Activated CD4-positive, alpha-beta T cell treated with anti-CD3 and anti-CD28 coated beads for 48 hours (primary cell): ENCODE results near the gene GRPEL2.
A peak's percentile ranks its signal among the peaks of the same experiment; 100 is the strongest.

Experiments
- DNase-seq: peaks from one replicate; pipeline ENCODE4 v3.0.0-alpha.2; 2020

The GRPEL2 gene

DNA sequence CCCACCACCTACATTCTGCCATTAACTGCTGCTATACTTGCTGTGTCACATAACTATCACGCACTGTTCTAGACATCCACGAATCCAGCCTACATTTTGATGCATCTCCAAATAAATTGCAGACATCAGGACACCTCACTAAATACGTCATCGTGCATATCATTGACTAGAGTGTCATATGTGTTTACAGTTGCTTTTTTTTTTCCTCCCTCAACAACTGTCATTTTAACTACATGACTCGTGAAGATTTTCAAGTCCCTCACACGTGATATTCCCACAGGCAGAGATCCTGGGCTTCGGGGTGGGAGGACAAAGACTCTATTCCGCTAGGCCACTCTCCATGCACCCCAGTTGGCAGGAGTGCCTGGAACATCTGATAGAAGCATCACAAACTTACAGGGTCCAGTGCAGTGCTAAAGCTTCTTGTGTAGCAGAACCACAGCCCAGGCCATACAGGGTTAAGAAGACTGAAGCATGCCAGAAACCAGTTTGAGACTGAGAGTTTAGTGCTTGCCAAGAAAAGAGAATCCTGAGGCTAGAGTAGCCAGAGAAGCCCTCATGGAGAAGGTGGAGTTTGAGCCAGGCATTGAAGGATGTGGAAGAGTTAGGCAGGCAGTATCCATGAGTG is 13.7 kb downstream of the GRPEL2 start:
- no peak for DNase-seq

DNA sequence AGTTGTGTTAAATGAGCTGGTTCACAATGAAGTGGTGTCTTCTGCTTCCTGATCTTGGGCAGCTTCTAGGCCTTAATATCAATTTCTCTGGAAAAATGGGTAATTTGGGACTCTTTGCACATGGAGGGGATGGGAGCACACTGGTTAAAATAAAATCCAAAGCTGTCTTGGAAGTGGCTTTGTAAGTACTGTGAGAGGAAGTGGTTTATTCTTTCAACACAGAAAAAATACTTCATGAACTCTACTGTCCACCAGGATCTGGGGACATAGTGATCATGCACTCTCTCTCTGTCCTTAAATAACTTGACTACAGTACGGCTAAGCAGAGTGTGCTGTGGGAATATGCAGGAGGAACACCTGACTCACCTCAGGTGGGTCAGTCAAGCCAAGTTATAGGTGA is 15.0 kb downstream of the GRPEL2 start:
- no peak for DNase-seq

DNA sequence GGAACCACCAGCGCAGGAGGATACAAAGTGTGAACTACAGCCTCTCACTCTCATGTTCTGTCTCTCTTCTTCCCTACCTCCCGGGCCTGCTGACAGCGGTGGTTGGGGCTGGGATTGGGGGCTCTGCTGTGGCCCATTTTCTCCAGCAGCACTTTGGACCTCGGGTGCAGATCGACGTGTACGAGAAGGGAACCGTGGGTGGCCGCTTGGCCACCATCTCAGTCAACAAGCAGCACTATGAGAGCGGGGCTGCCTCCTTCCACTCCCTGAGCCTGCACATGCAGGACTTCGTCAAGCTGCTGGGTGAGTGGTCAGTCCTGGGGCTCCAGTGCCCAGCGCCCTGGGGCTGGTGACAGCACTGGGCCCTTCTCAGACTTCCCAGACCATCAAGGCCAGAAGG is 17.2 kb downstream of the GRPEL2 start:
- no peak for DNase-seq

DNA sequence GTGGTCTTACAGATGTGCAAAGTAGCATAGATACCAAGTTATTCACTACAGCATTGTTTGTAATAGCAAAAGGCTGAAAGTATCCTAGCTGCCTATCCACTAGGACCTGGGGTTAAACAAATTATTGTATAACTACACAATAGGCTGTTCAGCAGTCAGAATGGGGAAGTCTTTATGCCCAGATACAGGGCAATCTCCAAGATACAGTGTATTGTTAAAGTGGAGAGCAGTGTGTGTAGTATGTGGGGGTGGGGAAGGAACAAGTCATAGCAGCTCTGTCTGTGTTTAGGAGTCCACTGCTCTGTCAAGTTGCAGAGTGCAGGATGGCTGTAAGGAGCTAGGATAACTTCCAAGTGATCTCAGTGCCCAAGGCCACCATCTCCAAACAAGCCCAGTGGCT is 18.1 kb downstream of the GRPEL2 start:
- no peak for DNase-seq

DNA sequence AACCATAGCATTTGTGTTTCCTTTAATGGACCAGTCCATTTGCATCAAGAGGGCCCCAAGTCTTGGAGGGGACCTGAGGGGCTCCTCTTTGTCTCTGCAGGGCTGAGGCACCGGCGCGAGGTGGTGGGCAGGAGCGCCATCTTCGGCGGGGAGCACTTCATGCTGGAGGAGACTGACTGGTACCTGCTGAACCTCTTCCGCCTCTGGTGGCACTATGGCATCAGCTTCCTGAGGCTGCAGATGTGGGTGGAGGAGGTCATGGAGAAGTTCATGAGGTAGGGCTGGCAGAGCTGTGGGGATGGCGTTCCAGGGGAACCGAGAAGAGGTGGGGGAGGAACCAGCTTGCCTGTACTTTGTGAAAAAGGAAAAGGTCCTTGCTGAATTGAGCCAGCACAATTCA is 18.6 kb downstream of the GRPEL2 start:
- no peak for DNase-seq

DNA sequence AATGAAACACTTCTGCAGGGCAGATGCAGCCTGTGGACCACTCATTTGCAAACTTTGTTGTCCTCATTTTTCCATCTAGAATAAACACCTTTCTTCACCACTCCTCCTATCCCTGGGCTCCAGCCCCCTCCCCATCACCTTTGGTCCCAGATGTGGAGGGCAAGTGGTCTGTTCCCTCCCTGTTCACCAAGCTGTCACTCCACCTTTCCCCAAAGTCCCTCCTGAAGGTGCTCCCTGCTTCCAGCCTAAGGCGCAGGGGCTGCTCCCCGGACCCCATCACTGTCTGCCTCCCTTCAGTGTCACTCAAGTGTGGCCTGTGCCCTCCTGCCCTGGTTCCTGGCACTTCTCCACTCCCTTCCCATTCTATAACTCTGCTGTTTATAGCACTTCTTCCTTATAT is 19.4 kb downstream of the GRPEL2 start:
- DNase-seq, result no peak

DNA sequence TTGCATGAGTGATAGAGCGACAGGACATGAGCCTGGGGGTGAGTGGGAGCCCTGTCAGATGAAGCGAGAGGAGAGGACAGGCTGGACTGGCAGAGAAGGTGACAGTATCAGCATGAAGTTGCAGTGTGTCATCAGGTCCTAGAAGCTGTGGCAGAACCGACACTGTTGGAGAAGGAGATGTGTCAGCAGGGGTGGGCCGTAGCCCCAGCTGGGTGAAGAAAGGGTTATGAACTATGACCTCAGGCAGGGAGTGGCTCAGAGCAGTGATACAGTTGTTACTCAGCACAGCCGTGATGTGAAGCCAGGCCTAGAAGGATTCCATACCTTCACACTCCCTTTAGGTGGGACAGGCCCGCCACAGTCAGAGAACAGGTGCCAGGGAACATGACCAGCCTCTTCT is 20.1 kb downstream of the GRPEL2 start:
- DNase-seq, result no peak

DNA sequence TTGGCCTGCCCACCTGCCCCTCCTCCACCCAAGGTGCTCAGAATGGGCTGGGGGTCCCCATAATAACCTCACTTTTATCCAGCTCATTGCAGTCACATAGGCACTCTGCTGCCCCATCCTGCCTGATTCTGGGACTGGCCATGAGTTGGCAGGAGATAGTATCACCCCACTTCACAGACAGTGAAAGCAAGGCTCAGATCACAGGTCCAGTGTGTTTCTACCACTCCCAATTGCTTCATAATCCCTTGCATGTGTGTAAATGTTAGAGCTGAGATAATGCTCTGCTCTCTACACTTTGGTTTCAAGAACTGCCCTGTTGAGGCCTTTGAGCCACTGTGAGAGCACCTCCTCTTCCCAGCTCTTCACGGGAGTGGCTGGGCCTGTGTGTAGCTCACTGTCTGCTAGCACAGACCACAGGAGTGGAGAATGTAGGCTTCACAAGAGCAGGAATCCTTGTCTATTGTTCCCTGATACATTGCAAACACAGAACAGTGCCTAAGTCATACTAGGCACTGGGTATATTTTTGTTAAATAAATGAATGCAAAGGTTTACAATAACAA is 20.9 kb downstream of the GRPEL2 start:
- DNase-seq, result no peak

DNA sequence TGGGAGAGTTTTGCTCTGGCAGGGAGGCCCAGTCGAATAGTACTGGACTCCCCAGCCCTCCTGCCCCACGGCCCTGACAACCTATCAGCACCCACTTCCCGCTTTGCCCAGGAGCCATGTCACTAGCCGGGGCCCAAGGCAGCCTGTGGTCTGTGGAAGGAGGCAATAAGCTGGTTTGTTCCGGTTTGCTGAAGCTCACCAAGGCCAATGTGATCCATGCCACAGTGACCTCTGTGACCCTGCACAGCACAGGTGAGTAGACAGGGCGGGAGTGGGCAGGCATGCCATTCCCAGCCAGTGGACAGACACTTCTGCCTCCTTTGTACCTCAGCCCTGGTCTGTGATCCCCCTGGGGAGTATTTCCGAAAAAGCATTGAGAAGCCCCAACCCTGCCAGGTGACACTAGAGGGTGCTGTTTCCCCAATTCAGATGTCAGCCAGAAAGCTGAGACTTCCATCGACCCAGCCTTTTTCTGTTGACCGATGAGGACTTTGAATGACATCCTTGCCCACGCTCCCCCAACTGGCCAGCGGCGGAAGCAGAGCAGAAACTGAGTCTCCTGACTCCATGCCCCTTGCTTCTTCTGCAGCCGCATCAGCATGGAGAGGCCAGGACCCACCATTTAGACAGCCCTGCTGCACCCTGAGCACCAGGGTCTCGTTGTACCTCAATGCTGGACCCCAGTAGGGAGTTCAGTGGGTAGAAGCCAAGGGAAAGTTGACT is 22.1 kb downstream of the GRPEL2 start:
- peak; percentile 71 for DNase-seq

DNA sequence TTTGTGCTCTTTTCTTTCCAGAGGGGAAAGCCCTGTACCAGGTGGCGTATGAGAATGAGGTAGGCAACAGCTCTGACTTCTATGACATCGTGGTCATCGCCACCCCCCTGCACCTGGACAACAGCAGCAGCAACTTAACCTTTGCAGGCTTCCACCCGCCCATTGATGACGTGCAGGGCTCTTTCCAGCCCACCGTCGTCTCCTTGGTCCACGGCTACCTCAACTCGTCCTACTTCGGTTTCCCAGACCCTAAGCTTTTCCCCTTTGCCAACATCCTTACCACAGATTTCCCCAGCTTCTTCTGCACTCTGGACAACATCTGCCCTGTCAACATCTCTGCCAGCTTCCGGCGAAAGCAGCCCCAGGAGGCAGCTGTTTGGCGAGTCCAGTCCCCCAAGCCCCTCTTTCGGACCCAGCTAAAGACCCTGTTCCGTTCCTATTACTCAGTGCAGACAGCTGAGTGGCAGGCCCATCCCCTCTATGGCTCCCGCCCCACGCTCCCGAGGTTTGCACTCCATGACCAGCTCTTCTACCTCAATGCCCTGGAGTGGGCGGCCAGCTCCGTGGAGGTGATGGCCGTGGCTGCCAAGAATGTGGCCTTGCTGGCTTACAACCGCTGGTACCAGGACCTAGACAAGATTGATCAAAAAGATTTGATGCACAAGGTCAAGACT is 22.8 kb downstream of the GRPEL2 start:
- no peak for DNase-seq

DNA sequence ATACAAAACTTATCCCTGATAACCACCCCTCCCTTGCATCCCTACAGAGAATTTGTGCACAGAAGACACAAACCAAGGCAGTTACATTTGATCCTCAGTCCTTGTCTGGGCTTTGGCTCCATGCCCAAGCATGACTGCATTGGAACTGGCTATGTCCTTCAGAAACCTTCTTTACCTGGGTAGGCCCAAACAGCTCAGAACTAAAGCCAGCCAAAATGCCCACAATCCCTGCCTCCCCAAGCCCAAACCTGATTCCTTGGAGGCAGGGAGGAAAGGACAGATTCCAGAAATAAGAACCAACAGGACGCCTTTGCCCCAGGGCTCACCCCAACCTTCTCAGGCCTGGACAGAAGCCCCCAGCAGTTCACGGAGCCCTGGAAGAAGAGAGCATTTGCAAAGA is 25.6 kb downstream of the GRPEL2 start:
- DNase-seq, result no peak

DNA sequence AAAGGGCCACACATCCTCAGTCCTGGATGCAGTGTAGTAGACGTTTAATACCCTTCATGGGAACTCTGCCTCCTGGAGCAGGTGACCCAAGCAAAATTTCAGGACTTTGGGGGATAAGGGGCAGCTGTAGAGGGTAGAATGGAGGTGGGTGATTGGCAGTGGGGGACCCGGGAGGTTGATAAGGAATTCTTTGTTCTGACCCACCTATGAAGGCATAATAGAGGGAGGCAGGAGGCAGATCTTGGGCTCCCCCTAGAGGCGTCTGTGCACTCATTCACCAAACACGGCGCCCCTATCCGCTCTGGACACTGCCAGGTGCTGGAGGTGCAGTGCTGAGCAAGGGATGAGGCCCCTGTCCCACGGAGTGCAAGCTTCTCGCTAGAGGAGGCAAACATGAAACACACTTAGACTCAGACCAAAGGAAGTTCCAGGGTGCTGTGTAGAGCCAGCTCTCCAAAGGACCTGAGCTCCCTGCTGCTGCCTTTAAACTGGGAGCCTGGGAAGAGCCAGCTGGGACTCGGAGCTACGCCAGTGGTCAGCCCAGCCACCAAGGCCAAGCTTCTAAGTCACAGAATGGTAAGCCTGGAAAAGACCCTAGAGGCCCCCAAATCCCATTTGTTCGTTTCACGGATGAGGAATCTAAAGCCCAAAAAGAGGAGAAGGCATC is 26.1 kb downstream of the GRPEL2 start:
- DNase-seq, result peak; percentile 77

DNA sequence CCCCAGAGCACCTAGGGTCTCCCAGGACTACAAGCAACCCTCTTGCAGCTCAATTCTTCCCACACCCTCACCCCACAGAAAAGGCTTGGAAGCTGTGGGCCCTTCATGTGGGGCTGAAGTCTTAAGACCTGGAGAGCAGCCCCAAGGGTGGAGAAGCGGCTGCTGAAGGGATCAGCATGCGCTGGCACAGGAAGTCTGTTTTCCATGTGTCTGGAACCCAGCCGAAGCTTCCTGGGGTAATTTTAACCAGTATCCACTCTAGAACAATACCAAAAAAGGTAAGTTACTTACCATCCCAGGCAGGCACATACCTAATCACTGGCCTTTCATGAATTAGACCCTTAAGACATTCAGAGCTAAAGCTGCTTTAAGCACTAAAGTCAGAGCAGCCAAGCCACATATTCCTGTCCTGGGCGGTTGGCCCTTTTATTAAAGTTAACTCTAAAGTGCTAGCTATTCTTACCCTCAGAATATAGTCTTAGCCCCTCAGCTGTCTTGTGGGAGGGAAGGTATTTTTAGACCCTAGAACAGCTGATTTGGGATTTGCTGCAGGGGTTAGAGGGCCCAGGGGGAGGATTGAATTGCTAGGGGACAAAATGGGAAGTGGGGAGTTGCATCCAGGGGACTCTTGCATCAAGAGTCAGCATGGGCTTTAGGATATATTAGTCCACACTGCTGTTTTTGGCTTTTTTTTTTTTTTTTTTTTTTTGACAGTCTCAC is 26.9 kb downstream of the GRPEL2 start:
- no peak for DNase-seq

DNA sequence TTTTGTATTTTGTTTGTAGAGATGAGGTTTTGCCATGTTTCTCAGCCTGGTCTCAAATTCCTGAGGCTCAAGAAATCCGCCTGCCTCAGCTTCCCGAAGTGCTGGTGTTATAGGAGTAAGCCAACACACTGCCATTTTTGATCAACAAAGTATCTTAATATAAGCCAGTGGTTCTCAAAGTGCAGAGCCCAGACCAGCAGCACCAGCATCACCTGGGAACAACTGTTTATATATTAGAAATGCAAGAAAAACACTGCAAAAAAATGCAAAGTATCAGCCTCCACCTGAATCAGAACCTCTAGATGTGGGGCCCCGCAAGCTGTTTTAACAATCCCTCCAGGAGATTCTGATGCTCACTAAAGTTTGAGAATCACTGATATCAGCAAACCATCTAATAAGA is 27.6 kb downstream of the GRPEL2 start:
- DNase-seq, result no peak

DNA sequence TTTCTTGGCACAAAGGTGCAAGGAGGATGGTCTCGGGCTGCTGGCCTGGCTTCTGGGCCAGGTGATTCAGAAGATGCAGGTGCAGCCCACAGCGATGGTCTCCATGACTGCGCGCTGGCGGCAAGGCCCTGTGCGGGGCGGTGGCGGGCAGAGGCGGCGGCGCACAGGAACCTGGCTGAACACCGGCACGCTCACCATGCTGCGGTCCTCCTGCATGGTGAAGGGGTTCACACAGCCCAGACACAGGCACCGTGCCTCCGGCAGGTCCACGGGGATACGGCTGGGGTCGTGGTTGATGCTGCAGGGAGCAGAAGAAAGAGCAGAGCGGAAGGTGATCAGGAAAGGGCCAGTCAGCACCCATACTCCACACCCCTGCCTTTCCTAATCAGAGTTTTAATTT is 29.0 kb downstream of the GRPEL2 start:
- no peak for DNase-seq

DNA sequence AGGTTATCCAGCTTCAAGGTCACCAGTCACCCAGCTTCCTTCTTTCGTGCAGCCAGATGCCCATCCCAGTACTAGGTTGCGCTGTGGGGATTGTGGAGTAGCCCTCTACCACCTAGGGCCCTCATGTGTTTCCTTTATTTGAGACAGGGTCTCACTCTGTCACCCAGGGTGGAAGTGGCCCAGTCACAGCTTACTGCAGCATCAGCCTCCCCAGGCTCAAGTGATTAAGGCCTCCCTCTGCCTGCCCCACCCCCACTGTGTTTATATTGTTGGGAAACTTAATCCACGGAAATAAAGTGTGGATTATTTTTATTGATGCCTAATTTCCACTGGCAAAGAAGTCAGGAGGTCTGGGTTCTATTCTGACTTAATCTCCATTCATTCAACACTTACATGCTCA is 29.5 kb downstream of the GRPEL2 start:
- no peak for DNase-seq

DNA sequence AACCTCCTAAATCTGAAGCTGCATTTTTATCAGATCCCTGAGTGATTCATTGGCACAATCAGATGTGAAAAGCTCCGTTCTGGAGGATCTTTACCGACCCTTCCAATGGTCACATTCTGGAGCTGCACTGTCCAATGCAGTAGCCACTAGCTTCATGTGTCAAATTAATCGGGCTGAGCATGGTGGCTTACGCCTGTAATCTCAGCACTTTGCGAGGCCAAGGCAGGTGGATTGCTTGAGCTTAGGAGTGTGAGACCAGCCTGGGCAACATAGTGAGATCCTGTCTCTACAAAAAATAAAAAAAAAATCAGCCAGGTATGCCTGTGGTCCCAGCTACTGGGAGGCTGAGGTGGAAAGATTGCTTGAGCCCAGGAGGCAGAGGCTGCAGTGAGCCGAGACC is 30.1 kb downstream of the GRPEL2 start:
- DNase-seq, result no peak

DNA sequence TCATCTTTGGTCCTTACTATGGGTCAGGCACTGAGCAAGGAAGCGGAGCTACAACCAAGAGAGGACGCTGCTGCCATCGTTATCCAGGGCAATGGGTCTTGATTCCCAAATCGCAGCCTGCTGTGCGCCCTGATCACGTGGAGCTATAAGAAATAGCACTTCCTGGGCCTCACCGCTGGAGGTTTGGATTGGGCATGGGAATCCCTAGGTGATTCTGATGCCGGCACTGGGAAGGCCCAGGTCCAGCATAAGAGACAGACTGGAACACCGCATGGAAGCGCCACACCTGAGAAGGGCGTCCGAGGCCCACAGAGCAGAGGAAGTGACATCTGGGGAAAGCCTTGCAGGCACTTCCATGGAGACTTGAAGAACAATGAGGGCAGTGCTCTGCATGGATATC is 30.8 kb downstream of the GRPEL2 start:
- DNase-seq, result no peak

DNA sequence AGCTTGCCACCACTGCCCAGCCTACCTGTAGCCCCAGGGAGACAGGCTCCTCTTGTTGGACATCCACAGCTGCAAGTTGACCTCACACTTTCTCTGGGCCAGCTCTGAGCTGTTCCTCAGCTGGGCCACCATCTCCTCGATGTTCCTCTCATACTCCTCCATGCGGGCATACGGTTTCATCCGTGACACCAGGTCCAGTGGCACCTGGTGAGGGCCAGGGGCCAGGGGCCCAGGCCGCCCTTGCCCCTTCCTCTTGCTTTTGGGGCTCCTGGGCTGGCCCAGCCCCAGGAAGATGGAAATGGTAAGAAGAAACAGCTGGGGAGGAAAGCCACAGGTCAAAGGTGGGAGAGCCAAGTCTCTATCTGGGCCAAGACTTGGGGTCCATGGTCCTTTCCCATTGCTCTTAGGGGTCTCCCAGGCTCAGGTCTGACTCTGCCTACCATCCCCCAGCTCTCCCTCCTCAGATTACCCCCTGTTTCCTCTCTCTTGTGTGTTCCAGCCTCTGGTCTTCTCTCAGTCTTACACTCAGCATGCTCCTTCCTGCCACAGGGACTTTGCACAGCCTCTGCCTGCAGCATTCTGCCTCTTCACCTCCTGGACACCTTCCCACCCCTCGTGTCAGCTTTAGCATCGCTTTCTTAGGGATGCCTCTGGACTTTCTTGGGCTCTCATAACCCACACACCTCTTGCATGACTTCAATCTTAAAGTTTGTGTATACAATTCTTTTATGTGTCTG is 31.6 kb downstream of the GRPEL2 start:
- DNase-seq, result no peak

DNA sequence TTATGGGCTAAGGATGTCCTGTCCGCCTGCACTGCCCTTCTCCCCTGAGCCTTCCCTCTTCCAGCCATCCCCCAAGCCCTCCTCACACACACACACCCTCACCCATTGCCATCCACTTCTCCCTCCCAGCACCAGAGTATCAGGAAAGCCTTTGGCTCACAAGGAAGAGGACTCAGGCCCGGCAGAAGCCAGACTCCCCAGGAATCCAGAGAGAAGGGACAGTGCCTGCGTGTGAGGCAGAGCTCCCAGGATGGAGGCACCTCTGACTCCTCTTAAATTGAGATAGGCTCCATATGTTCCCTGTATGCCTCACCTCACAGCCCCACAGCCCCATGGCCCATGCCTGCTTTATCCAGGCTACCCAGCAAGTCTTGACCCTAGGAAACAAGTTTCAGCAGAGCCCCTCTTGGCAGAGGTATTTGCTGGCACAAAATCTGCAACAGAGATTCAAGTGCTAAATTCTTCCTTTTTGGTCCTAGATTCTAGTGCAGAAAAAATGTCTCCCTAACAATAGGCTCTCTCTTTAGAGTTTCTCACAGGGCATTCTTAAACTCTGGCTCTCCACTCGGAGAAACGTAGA is 33.0 kb downstream of the GRPEL2 start:
- DNase-seq, result no peak

DNA sequence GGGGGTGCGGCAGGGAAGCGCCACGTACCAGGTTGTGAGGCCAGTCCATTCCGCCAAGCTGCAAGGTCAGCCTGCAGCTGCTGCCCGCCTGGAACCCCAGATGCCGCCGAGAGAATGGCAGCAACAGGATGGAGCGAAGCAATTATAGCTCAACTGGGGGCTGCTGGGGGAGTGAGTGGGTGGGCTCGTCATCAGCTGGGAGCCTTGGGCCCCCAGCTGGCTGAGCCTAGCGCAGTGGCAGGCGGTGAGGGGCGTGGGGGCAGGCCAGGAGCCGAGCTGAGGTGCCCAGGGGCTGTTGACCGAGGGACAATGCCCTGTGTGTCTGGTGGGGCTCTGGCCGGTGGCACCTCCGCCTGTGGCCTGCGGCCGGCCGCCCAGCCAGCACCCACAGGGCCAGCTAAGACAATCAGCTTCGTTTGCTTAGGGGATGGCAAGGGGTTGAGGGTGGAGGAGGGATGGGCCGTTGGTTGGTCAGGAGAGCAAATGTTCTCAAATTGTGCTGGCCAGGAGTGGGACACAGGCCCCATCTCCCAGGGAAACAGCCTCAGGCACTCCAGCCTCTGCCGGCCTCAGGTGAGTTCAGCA is 34.0 kb downstream of the GRPEL2 start, which contains the start of gene IL17B:
Gene IL17B, minus strand, starts transcription at position 116 of the 585 bp plus-strand sequence. Its CDS starts 67 bp downstream, at position 49.
- DNase-seq, result no peak
